Measurements from ENCODE around the gene PLAAT4. TPM values are rescaled to one million over a fixed set of nuclear protein-coding genes. Genes with fewer than 3 reads are reported as not detected.
"Not testable (repeated sequence)": the region's sequence is repeated elsewhere in the genome, so short reads cannot be mapped to it uniquely, and the experiment has no call there.

PLAAT4 gene
- total and polyA plus RNA-seq, 3 experiments from 2014 or later, result 20.5 to 612 (median 21.8) TPM

DNA sequence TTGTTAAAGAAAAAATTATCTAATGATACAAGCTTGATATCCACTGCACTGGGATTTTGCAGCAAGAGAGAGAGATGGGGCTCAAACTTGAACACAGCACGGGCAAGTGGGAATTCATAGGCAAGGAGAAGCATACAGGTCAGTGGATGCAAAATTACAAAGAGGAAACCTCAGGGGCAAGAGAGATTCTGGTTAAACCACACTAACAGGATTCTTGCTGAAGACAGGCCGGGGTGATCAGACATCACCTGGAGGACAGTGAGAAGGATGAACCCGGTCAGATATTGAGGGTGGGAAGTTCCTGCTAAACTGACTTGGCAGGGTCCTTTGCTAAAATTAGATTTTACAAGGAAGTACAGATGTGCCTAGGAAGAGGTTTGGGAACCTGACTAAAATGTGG is 2.5 kb upstream of the PLAAT4 start:
- POLR2A ChIA-PET, result interaction anchor here (1.3 to 3.3 kb wide), 2 partner anchors 17 kb away, joined by 9 to 19 read pairs; no protein-coding TSS in a partner anchor

DNA sequence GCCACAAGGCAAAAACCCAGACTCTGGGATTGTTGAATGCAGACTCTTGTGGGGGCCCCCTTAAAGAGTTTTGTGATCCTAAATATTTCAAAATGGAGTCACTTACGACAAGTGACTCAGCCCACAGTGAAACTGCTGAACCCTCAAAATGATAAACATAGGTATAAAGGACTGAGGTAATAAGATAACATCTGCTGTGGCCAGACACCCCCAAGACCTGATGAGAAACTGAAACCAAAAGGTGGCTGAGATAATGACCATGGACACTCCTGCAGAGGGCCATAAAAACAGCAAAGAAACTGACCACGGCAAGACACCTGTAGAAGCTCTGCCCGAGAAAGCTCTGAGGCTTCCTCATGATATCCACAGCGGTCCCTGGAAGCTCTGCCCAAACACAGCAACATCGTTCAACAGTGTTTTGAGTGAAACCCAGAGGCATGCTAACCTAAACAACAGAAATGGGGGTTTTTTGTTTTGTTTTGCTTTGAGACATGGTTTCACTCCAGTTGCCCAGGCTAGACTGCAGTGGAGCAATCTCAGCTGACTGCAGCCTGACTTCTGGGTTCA is 1.6 kb upstream of the PLAAT4 start:
- H3K27me3 ChIP-seq (ENCODE audit: insufficient read depth, low read length, poor library complexity, severe bottlenecking), result no peaks in the 10 kb centered on the region
- POLR2A ChIA-PET, result interaction anchor here (1.3 to 2.3 kb wide), 3 partner anchors 16 to 32 kb away, joined by 3 to 11 read pairs (median 9); no protein-coding TSS in a partner anchor
- Mint-ChIP-seq H3K27me3 (peaks cover 0 to 3% of the 10 kb centered on the region in 2 donors), H3K4me3 (peak overlapping the region; percentile 91 to 99 (median 98)), H3K27ac (peak overlapping the region; percentile 90 to 100 (median 98)), H3K36me3 (peaks cover 0 to 32% (median 1%) of the 10 kb centered on the region in 3 donors), H3K4me1 (peaks cover 85 to 93% (median 90%) of the 10 kb centered on the region in 3 donors), H3K9me3 (no peaks in the 10 kb centered on the region)
- peak overlapping the region; percentile 78 for H3K4me3 ChIP-seq (ENCODE audit: low read length)
- no peaks in the 10 kb centered on the region for H3K36me3 ChIP-seq (ENCODE audit: insufficient read depth, low read length)
- CTCF ChIA-PET, result interaction anchor here (0.7 to 3.2 kb wide), 4 partner anchors 16 to 100 kb away, joined by 3 to 9 read pairs (median 4); no protein-coding TSS in a partner anchor
- H3K27ac ChIP-seq (ENCODE audit: low read depth, low read length), result peak overlapping the region; percentile 69
- no peaks in the 10 kb centered on the region for H3K9me3 ChIP-seq (ENCODE audit: low read length)
- DNase-seq, result peak in 3 of 5 donors; percentile 14 to 63 (median 52)
- H3K4me1 ChIP-seq (ENCODE audit: insufficient read depth, low read length), result peaks cover 80% of the 10 kb centered on the region

More for the DNA sequence above, 2.5 kb upstream of the PLAAT4 start:
- no peaks in the 10 kb centered on the region for H3K9me3 Mint-ChIP-seq
- no peaks in the 10 kb centered on the region for H3K36me3 ChIP-seq (ENCODE audit: insufficient read depth, low read length)
- H3K4me3 Mint-ChIP-seq, result peak overlapping the region; percentile 58 to 83 (median 59)
- peaks cover 0 to 25% (median 1%) of the 10 kb centered on the region in 3 donors for H3K36me3 Mint-ChIP-seq
- no peaks in the 10 kb centered on the region for H3K9me3 ChIP-seq (ENCODE audit: low read length)
- H3K27me3 Mint-ChIP-seq, result peaks cover 0 to 3% of the 10 kb centered on the region in 2 donors
- peak overlapping the region; percentile 78 to 100 (median 93) for H3K27ac Mint-ChIP-seq
- no peaks in the 10 kb centered on the region for H3K27me3 ChIP-seq (ENCODE audit: insufficient read depth, low read length, poor library complexity, severe bottlenecking)
- H3K4me1 ChIP-seq (ENCODE audit: insufficient read depth, low read length), result peaks cover 81% of the 10 kb centered on the region
- CTCF ChIA-PET, result interaction anchor here (0.7 to 1.4 kb wide), 4 partner anchors 17 to 55 kb away, joined by 3 to 4 read pairs (median 3); no protein-coding TSS in a partner anchor
- H3K4me3 ChIP-seq (ENCODE audit: low read length), result no peak overlapping the region
- H3K4me1 Mint-ChIP-seq, result peaks cover 85 to 93% (median 90%) of the 10 kb centered on the region in 3 donors
- peak overlapping the region; percentile 69 for H3K27ac ChIP-seq (ENCODE audit: low read depth, low read length)
- no peak for DNase-seq

DNA sequence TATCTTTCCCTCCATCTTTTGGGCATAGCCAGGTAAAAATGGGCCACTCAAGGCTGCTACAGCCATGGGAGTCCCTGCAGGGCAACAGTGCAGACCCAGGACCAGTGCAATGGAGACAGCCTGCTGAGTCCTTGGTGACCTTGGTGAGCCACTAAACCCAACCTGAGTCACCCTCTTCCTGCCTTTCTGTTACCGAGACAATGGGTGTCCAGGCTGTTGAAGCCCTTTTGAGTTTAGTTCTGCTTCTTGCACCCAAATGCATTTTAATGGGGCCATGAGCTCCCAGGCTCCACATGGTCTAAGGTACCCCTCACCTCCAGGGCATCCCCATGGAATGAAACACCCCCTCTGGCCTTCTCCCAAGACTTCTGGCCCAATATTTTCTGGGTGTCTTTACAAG is 874 bp upstream of the PLAAT4 start:
- Mint-ChIP-seq H3K36me3 (peaks cover 0 to 38% (median 5%) of the 10 kb centered on the region in 3 donors), H3K9me3 (no peaks in the 10 kb centered on the region), H3K27ac (peak overlapping the region; percentile 90 to 100 (median 98)), H3K27me3 (peaks cover 0 to 3% of the 10 kb centered on the region in 2 donors), H3K4me3 (peak overlapping the region; percentile 91 to 99 (median 98)), H3K4me1 (peaks cover 88 to 96% (median 94%) of the 10 kb centered on the region in 3 donors)
- H3K27me3 ChIP-seq (ENCODE audit: insufficient read depth, low read length, poor library complexity, severe bottlenecking), result no peaks in the 10 kb centered on the region
- peak in 2 of 5 donors; percentile 28 to 70 for DNase-seq
- ChIA-PET CTCF (interaction anchor here (1.3 to 3.2 kb wide), 3 partner anchors 27 to 100 kb away, joined by 3 to 9 read pairs (median 9); no protein-coding TSS in a partner anchor), POLR2A (interaction anchor here (1.3 to 3.0 kb wide), 4 partner anchors 17 to 31 kb away, joined by 3 to 38 read pairs (median 7); no protein-coding TSS in a partner anchor)
- H3K4me3 ChIP-seq (ENCODE audit: low read length), result peak overlapping the region; percentile 78
- H3K9me3 ChIP-seq (ENCODE audit: low read length), result no peaks in the 10 kb centered on the region
- no peaks in the 10 kb centered on the region for H3K36me3 ChIP-seq (ENCODE audit: insufficient read depth, low read length)
- H3K27ac ChIP-seq (ENCODE audit: low read depth, low read length), result peak overlapping the region; percentile 69
- peaks cover 84% of the 10 kb centered on the region for H3K4me1 ChIP-seq (ENCODE audit: insufficient read depth, low read length)

DNA sequence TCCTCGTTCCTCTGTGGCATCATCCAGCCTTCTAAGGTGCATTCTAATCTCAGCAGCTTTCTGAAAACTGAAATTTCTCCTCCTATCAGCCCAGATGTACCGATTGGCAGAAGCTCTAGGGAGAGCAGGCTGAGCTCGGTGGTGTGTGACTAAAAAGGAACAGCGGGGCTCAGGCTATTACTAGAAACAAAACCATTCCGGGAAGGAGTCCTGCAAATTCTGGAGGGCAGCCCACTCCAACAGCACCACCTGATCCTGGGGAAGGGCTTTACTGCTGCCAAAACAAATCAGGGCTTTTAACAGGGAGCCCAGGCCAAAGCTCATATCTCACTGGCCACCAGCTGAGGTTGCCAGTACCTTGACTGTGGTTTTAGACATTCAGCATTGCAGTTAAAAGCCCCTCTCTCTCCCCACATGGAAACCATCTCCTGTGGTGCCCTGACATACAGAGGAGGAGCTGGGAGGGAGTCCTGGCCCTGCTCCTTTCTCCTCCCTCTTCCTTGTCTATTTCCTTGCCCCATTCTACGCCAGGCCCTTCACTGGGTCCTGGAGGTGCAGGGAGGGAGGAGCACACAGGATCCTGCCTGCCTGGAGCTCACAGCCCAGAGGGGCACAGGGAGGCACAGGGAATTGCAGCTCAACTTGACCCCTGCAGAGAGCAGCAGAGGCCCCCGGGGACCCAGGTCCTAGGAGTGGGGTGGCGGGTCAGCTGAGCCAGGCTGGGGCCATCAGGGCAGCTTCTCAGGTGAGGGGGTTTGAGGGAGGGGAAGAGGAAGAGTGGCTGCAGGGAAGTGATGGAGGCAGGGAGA is 889 bp downstream of the PLAAT4 start:
- H3K36me3 ChIP-seq (ENCODE audit: insufficient read depth, low read length), result no peaks in the 10 kb centered on the region
- Mint-ChIP-seq H3K4me1 (peaks cover 85 to 94% (median 92%) of the 10 kb centered on the region in 3 donors), H3K9me3 (no peaks in the 10 kb centered on the region), H3K4me3 (peak overlapping the region; percentile 91 to 99 (median 98)), H3K36me3 (peaks cover 0 to 50% (median 6%) of the 10 kb centered on the region in 3 donors), H3K27me3 (peaks cover 0 to 3% of the 10 kb centered on the region in 2 donors), H3K27ac (peak overlapping the region; percentile 90 to 100 (median 98))
- POLR2A ChIA-PET, result interaction anchor here (0.8 to 3.0 kb wide), 6 partner anchors 15 to 656 kb away, joined by 3 to 38 read pairs (median 4); partner anchors contain the start of genes ATL3 and PLAAT2
- CTCF ChIA-PET, result interaction anchor here (0.9 to 4.0 kb wide), 6 partner anchors 13 to 230 kb away, joined by 3 to 37 read pairs (median 9); no protein-coding TSS in a partner anchor
- H3K4me3 ChIP-seq (ENCODE audit: low read length), result peak overlapping the region; percentile 78
- H3K27ac ChIP-seq (ENCODE audit: low read depth, low read length), result peak overlapping the region; percentile 69
- H3K9me3 ChIP-seq (ENCODE audit: low read length), result no peaks in the 10 kb centered on the region
- H3K4me1 ChIP-seq (ENCODE audit: insufficient read depth, low read length), result peaks cover 79% of the 10 kb centered on the region
- no peak for DNase-seq
- no peaks in the 10 kb centered on the region for H3K27me3 ChIP-seq (ENCODE audit: insufficient read depth, low read length, poor library complexity, severe bottlenecking)

DNA sequence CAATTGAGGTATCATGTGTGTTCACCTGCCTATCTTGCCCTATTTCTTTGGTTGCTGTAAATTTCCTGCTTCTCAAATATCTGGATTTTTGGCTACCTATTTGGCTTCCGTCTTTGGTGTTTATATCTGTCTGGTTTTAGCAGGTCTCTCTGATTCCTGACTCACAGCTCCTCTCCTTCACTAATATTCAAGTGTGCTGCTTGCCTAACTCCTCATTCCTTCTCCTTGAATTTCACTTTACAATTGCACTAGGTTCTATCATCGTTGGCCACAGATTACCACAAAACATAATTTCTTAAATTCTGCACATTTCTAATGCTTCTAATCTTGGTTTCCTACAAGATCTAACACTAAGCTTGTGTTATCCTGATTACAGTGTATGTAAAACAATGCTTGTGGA is 5.9 kb downstream of the PLAAT4 start:
- H3K4me3 ChIP-seq (ENCODE audit: low read length); H3K9me3 Mint-ChIP-seq; H3K9me3 ChIP-seq (ENCODE audit: low read length); DNase-seq; H3K27me3 ChIP-seq (ENCODE audit: insufficient read depth, low read length, poor library complexity, severe bottlenecking); H3K27ac ChIP-seq (ENCODE audit: low read depth, low read length); CTCF ChIA-PET; POLR2A ChIA-PET; H3K27me3 Mint-ChIP-seq: not testable (repeated sequence)
- H3K27ac Mint-ChIP-seq, result peak overlapping the region; percentile 4 to 90 (median 69)
- Histone ChIP-seq H3K36me3 (ENCODE audit: insufficient read depth, low read length) (peaks cover 12% of the 10 kb centered on the region), H3K4me1 (ENCODE audit: insufficient read depth, low read length) (peaks cover 54% of the 10 kb centered on the region)
- H3K4me1 Mint-ChIP-seq, result peaks cover 59 to 80% (median 69%) of the 10 kb centered on the region in 3 donors
- peaks cover 9 to 87% (median 21%) of the 10 kb centered on the region in 3 donors for H3K36me3 Mint-ChIP-seq
- peak overlapping the region; percentile 1 to 66 (median 27) for H3K4me3 Mint-ChIP-seq

DNA sequence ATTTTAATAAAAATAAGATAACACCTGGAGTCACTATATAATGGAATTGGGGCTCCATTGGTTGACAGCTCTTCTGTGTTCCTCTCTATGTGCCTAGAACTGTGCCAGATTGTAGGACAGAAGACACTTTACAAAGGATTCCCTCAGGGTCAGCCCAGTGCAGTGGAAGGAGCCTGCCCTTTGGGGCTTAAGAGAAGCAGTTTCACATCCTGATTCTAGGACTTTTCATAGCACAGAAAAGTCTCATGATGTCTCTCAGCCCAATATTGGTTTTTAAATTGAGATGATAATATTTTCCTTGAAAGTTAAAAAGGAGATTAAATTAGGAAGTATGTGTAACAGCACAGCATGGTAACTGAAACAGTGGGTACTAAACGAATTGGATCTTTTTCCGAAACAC is 7.1 kb downstream of the PLAAT4 start:
- no peak for DNase-seq
- H3K27me3 Mint-ChIP-seq, result peaks cover 0 to 1% of the 10 kb centered on the region in 2 donors
- H3K4me3 Mint-ChIP-seq, result no peak overlapping the region
- no peaks in the 10 kb centered on the region for H3K9me3 Mint-ChIP-seq
- H3K4me3 ChIP-seq (ENCODE audit: low read length), result no peak overlapping the region
- peaks cover 12% of the 10 kb centered on the region for H3K36me3 ChIP-seq (ENCODE audit: insufficient read depth, low read length)
- H3K4me1 ChIP-seq (ENCODE audit: insufficient read depth, low read length), result peaks cover 42% of the 10 kb centered on the region
- H3K27ac ChIP-seq (ENCODE audit: low read depth, low read length), result no peak overlapping the region
- peaks cover 51 to 75% (median 63%) of the 10 kb centered on the region in 3 donors for H3K4me1 Mint-ChIP-seq
- H3K27me3 ChIP-seq (ENCODE audit: insufficient read depth, low read length, poor library complexity, severe bottlenecking), result no peaks in the 10 kb centered on the region
- ChIA-PET POLR2A (no interaction called here), CTCF (interaction anchor here (0.6 to 0.8 kb wide), 2 partner anchors 8 to 897 kb away, joined by 3 read pairs; partner anchors contain the start of gene GANAB)
- peak overlapping the region; percentile 26 to 93 (median 78) for H3K27ac Mint-ChIP-seq
- no peaks in the 10 kb centered on the region for H3K9me3 ChIP-seq (ENCODE audit: low read length)
- H3K36me3 Mint-ChIP-seq, result peaks cover 9 to 83% (median 23%) of the 10 kb centered on the region in 3 donors

DNA sequence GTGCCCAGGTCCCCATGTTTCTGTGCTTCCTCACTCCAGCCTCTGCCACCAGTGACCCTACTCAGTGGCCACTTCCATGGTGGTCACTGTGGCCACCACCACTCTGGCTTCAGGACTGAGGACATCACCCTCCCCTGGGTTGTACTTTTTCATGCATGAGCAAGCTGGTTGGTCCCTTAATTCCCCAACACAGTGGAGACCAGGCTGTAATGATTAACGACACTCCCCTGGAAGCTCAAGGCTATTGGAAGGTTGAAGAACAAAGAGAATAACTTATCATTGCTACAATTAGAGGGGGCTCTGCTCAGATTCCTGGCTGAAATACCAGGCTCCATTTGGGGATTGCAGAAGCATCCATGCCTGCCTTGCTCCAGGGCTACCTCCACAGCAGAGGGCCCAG is 10.5 kb downstream of the PLAAT4 start:
- Histone ChIP-seq H3K9me3 (ENCODE audit: low read length) (no peaks in the 10 kb centered on the region), H3K27ac (ENCODE audit: low read depth, low read length) (no peak overlapping the region), H3K4me1 (ENCODE audit: insufficient read depth, low read length) (peaks cover 25% of the 10 kb centered on the region), H3K4me3 (ENCODE audit: low read length) (no peak overlapping the region), H3K36me3 (ENCODE audit: insufficient read depth, low read length) (peaks cover 12% of the 10 kb centered on the region), H3K27me3 (ENCODE audit: insufficient read depth, low read length, poor library complexity, severe bottlenecking) (no peaks in the 10 kb centered on the region)
- Mint-ChIP-seq H3K36me3 (peaks cover 9 to 64% (median 19%) of the 10 kb centered on the region in 3 donors), H3K27ac (peak overlapping the region; percentile 14 to 86 (median 58)), H3K9me3 (no peaks in the 10 kb centered on the region), H3K27me3 (no peaks in the 10 kb centered on the region), H3K4me1 (peaks cover 43 to 73% (median 59%) of the 10 kb centered on the region in 3 donors), H3K4me3 (no peak overlapping the region)
- ChIA-PET CTCF (no interaction called here), POLR2A (interaction anchor here (0.6 kb wide), 1 partner anchor 123 kb away, joined by 3 read pairs; no protein-coding TSS in a partner anchor)
- DNase-seq, result no peak

Measured in CD8-positive, alpha-beta memory T cell (primary cell).